HCT116 (cell line): ENCODE results near the gene SEC16A. TPM values are rescaled to one million over a fixed set of nuclear protein-coding genes. Genes with fewer than 3 reads are reported as not detected.

ENCODE experiments used
- ATAC-seq: fragments of 200-7000 bp; cut with Tn5 transposase; 2 replicates; pipeline ENCODE4 v1.9.1; 2020; ENCODE audit warnings: mild to moderate bottlenecking, moderate library complexity
- BruUV-seq: library from RNA; stranded (reverse); fragments of 400-500 nt; replicated peaks from 2 replicates; lab custom pipeline; 2021; lab: Mats Ljungman, UMichigan
- CTCF ChIA-PET: fragments of 300-600 bp; sonication (Branson Sonifier 250); formaldehyde crosslinking; loops from one replicate; lab custom pipeline; 2021; ENCODE audit warnings: antibody characterized with exemption; lab: Charles Lee
- POLR2A ChIA-PET: fragments of 300-600, 350-600 bp; sonication (Branson Sonifier 250); formaldehyde crosslinking; loops from one replicate; lab custom pipeline; 2021; ENCODE audit warnings: antibody characterized with exemption; lab: Charles Lee
- RAD21 ChIA-PET, 2 experiments: fragments of 300-600 bp; sonication (Branson Sonifier 250); formaldehyde crosslinking; loops; one replicate each; lab custom pipeline; 2023; ENCODE audit warnings: low total read pairs in 2 of 2; ENCODE audit not compliant: uncharacterized antibody in 2 of 2, unreplicated experiment in 2 of 2, low non-redundant PET in 1 of 2; lab: Charles Lee
- DNase-seq: peaks from one replicate; pipeline ENCODE4 v3.0.0-alpha.2; 2010; ENCODE audit warnings: low read depth, low spot score
- H2AFZ ChIP-seq: fragments of 200-600 bp; shearing (Covaris generic), sonication (generic); 2 replicates; pipeline ENCODE4 v1.6.1; 2017; ENCODE audit warnings: low read depth, mixed run types, mixed read lengths, antibody characterized with exemption, low read length; ENCODE audit not compliant: poor library complexity, severe bottlenecking
- H3K27ac ChIP-seq: 2 replicates; pipeline ENCODE4 v1.5.1; 2012; ENCODE audit warnings: low read depth, low read length
- H3K27me3 ChIP-seq: fragments of 200-600 bp; sonication (generic); 2 replicates; pipeline ENCODE4 v1.6.1; 2016; ENCODE audit warnings: mixed run types, low read length, mixed read lengths; ENCODE audit not compliant: insufficient read depth
- H3K36me3 ChIP-seq, 2 experiments: fragments of 200-500 bp in 1 of 2; fragments of 200-600 bp in 1 of 2; sonication (Bioruptor generic) in 1 of 2; sonication (generic) in 1 of 2; 2 replicates each; pipeline versions ENCODE4 v1.5.1 to v1.6.1; 2014 to 2016; ENCODE audit warnings: low read length in 2 of 2, inconsistent platforms in 1 of 2, mixed read lengths in 1 of 2, mixed run types in 1 of 2; ENCODE audit not compliant: insufficient read depth in 2 of 2, control insufficient read depth in 1 of 2
- H3K4me1 ChIP-seq, 2 experiments: fragments of 200-600 bp in 1 of 2; sonication (generic) in 1 of 2; 2 replicates each; pipeline versions ENCODE4 v1.5.1 to v1.6.1; 2012 to 2017; ENCODE audit warnings: low read length in 2 of 2, inconsistent platforms in 1 of 2, mild to moderate bottlenecking in 1 of 2, mixed read lengths in 1 of 2, mixed run types in 1 of 2, moderate library complexity in 1 of 2; ENCODE audit not compliant: insufficient read depth in 2 of 2, control insufficient read depth in 1 of 2
- H3K4me2 ChIP-seq: fragments of 200-600 bp; sonication (generic); 2 replicates; pipeline ENCODE4 v1.6.1; 2017; ENCODE audit warnings: mixed run types, low read length, mixed read lengths
- H3K4me3 ChIP-seq, 2 experiments: fragments of 200-600 bp in 1 of 2; sonication (generic) in 1 of 2; replicated peaks in 1 of 2; 2 replicates each; pipeline ENCODE4 v1.5.1; 2011 to 2016; ENCODE audit warnings: low read length in 2 of 2, control low read depth in 1 of 2, low read depth in 1 of 2, mild to moderate bottlenecking in 1 of 2, mixed read lengths in 1 of 2, mixed run types in 1 of 2
- H3K79me2 ChIP-seq: fragments of 200-600 bp; sonication (generic); 2 replicates; pipeline ENCODE4 v1.6.1; 2017; ENCODE audit warnings: mild to moderate bottlenecking, mixed run types, low read length, moderate library complexity, mixed read lengths; ENCODE audit not compliant: insufficient read depth
- H3K9ac ChIP-seq: fragments of 200-600 bp; sonication (generic); 2 replicates; pipeline ENCODE4 v1.6.1; 2016; ENCODE audit warnings: low read length, mixed read lengths
- H3K9me2 ChIP-seq: fragments of 200-600 bp; sonication (generic), shearing (Covaris generic); 2 replicates; pipeline ENCODE4 v1.6.1; 2017; ENCODE audit warnings: mixed run types, mild to moderate bottlenecking, moderate library complexity; ENCODE audit not compliant: insufficient read depth
- H3K9me3 ChIP-seq, 2 experiments: fragments of 200-500 bp in 1 of 2; fragments of 200-600 bp in 1 of 2; sonication (Bioruptor generic) in 1 of 2; sonication (generic) in 1 of 2; 2 replicates each; pipeline ENCODE4 v1.6.1; 2014 to 2017; ENCODE audit warnings: low read length in 2 of 2, mixed read lengths in 2 of 2, inconsistent platforms in 1 of 2, low read depth in 1 of 2, mild to moderate bottlenecking in 1 of 2, mixed run types in 1 of 2, moderate library complexity in 1 of 2; ENCODE audit not compliant: control insufficient read depth in 1 of 2, insufficient read depth in 1 of 2
- H4K20me1 ChIP-seq: fragments of 200-600 bp; sonication (generic), shearing (Covaris generic); 2 replicates; pipeline ENCODE4 v1.6.1; 2017; ENCODE audit warnings: mixed run types, mild to moderate bottlenecking, moderate library complexity; ENCODE audit not compliant: insufficient read depth
- CBX3 ChIP-seq: IDR thresholded peaks from 2 replicates; pipeline ENCODE4 v1.6.1; 2012; ENCODE audit warnings: low read depth
- CEBPB ChIP-seq: IDR thresholded peaks from 2 replicates; pipeline ENCODE4 v1.6.1; 2012; ENCODE audit warnings: low read depth
- EGR1 ChIP-seq: IDR thresholded peaks from 2 replicates; pipeline ENCODE4 v1.6.1; 2012; ENCODE audit warnings: low read depth
- ELF1 ChIP-seq: IDR thresholded peaks from 2 replicates; pipeline ENCODE4 v1.6.1; 2012; ENCODE audit warnings: low read depth, borderline replicate concordance
- EZH2 ChIP-seq: fragments of 200-600 bp; sonication (generic); IDR thresholded peaks from 2 replicates; pipeline ENCODE4 v1.6.1; 2017; ENCODE audit warnings: antibody characterized with exemption, mixed run types
- EZH2phosphoT487 ChIP-seq: fragments of 200-600 bp; IDR thresholded peaks from 2 replicates; pipeline ENCODE4 v1.6.1; 2018; ENCODE audit warnings: antibody characterized with exemption, borderline replicate concordance
- FOSL1 ChIP-seq: IDR thresholded peaks from 2 replicates; pipeline ENCODE4 v1.6.1; 2012; ENCODE audit warnings: low read depth
- JUND ChIP-seq: IDR thresholded peaks from 2 replicates; pipeline ENCODE4 v1.6.1; 2012
- POLR2A ChIP-seq: IDR thresholded peaks from 2 replicates; pipeline ENCODE4 v1.7.0; 2011; ENCODE audit warnings: borderline replicate concordance; ENCODE audit not compliant: insufficient read depth, insufficient read length; ENCODE audit errors: extremely low read depth
- POLR2AphosphoS5 ChIP-seq: IDR thresholded peaks from 2 replicates; pipeline ENCODE4 v1.6.1; 2011; ENCODE audit warnings: mild to moderate bottlenecking, low read depth, low read length, moderate library complexity
- RAD21 ChIP-seq: IDR thresholded peaks from 2 replicates; pipeline ENCODE4 v1.6.1; 2012; ENCODE audit warnings: low read depth, mild to moderate bottlenecking
- SIN3A ChIP-seq: IDR thresholded peaks from 2 replicates; pipeline ENCODE4 v1.6.1; 2012; ENCODE audit warnings: low read depth
- SP1 ChIP-seq: IDR thresholded peaks from 2 replicates; pipeline ENCODE4 v1.6.1; 2012; ENCODE audit warnings: low read depth
- SRF ChIP-seq: IDR thresholded peaks from 2 replicates; pipeline ENCODE4 v1.6.1; 2012; ENCODE audit warnings: low read depth
- TCF7L2 ChIP-seq: IDR thresholded peaks from 2 replicates; pipeline ENCODE4 v1.7.0; 2011; ENCODE audit warnings: borderline replicate concordance, inconsistent platforms; ENCODE audit not compliant: insufficient read depth, insufficient read length; ENCODE audit errors: extremely low read depth
- YY1 ChIP-seq: IDR thresholded peaks from 2 replicates; pipeline ENCODE4 v1.6.1; 2011; ENCODE audit warnings: low read length, low read depth, moderate library complexity, mild to moderate bottlenecking; ENCODE audit not compliant: insufficient replicate concordance; ENCODE audit errors: extremely low read depth
- intact Hi-C: fragments of 100-400 bp; cut with micrococcal nuclease; formaldehyde crosslinking; loops from 2 replicates; pipeline ENCODE4 v1.10.0; 2022
- total RNA-seq: library from RNA; stranded (reverse); gene quantifications from one replicate; pipeline ENCODE4 v1.2.1, GENCODE V29; 2021; ENCODE audit not compliant: unreplicated experiment
- TF ChIP-seq, protein P1 (sequence below), 3 experiments: fragments of 200-600 bp in 1 of 3; sonication (generic) in 1 of 3; IDR thresholded peaks in 2 of 3; conservative IDR thresholded peaks in 1 of 3; 2 replicates each; pipeline ENCODE4 v1.5.1; 2012 to 2017; ENCODE audit warnings: low read depth in 2 of 3, low read length in 2 of 3, antibody characterized with exemption in 1 of 3, borderline replicate concordance in 1 of 3, control low read depth in 1 of 3, mild to moderate bottlenecking in 1 of 3, mixed read lengths in 1 of 3, mixed run types in 1 of 3, moderate library complexity in 1 of 3; ENCODE audit not compliant: insufficient read depth in 1 of 3
- TF ChIP-seq, protein P2 (sequence below): IDR thresholded peaks from 2 replicates; pipeline ENCODE4 v1.6.1; 2011; ENCODE audit warnings: mild to moderate bottlenecking, low read length, moderate library complexity; ENCODE audit not compliant: insufficient replicate concordance; ENCODE audit errors: extremely low read depth
- TF ChIP-seq, protein P3 (sequence below): IDR thresholded peaks from 2 replicates; pipeline ENCODE4 v1.6.1; 2012

SEC16A gene
- total RNA-seq, 1 experiment from 2014 or later = 49.8 TPM

DNA sequence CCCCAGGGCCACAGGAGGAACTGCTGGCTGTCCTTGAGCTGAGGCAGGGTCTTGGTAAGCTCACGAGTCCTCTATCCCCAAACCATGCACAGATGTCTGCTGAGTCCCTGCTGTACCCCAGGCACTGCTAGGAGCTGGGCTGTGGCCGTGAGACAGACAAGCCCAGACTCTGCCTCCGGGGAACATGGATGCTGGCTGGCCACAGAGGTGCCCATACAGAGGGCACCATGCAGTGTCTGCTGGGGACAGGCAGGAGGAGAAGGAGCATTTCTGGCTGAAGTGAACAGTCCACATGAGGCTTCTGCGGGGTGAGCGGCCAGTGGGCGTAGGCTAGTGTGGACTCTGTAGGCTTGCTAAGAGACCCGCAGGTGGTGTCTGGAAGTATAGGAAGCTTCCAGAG lies 4.8 kb upstream of the SEC16A start:
- Histone ChIP-seq H4K20me1 (no peaks in the 10 kb centered on the region), H3K27me3 (no peaks in the 10 kb centered on the region), H3K27ac (no peak overlapping the region), H3K36me3 (no peaks in the 10 kb centered on the region), H3K4me1 (peaks cover 5 to 24% of the 10 kb centered on the region in 2 experiments), H3K79me2 (peaks cover under 1% of the 10 kb centered on the region; the same call in 1 of the 2 replicates), H3K9me2 (no peaks in the 10 kb centered on the region), H3K9me3 (no peaks in the 10 kb centered on the region), H3K4me3 (no peak overlapping the region), H3K4me2 (no peak overlapping the region), H3K9ac (no peak overlapping the region), H2AFZ (no peak overlapping the region)
- intact Hi-C loops = loop anchor here (1.0 to 5.0 kb wide), 3 partner anchors 50 to 144 kb away; no protein-coding TSS in a partner anchor
- TF ChIP-seq, protein P1, sequence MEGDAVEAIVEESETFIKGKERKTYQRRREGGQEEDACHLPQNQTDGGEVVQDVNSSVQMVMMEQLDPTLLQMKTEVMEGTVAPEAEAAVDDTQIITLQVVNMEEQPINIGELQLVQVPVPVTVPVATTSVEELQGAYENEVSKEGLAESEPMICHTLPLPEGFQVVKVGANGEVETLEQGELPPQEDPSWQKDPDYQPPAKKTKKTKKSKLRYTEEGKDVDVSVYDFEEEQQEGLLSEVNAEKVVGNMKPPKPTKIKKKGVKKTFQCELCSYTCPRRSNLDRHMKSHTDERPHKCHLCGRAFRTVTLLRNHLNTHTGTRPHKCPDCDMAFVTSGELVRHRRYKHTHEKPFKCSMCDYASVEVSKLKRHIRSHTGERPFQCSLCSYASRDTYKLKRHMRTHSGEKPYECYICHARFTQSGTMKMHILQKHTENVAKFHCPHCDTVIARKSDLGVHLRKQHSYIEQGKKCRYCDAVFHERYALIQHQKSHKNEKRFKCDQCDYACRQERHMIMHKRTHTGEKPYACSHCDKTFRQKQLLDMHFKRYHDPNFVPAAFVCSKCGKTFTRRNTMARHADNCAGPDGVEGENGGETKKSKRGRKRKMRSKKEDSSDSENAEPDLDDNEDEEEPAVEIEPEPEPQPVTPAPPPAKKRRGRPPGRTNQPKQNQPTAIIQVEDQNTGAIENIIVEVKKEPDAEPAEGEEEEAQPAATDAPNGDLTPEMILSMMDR (IDR thresholded peaks at IDR 0.05 in 2 of 3, conservative IDR thresholded peaks at IDR 0.05 in 1 of 3; ENCODE audit: borderline replicate concordance in 1 of 3, insufficient read depth in 1 of 3, low read depth in 2 of 3, low read length in 2 of 3) = no peak
- no peak for TF ChIP-seq SRF
- TF ChIP-seq SIN3A = no peak
- TF ChIP-seq CEBPB = no peak
- no peak for TF ChIP-seq POLR2A
- no peak for TF ChIP-seq TCF7L2
- TF ChIP-seq ELF1 = no peak
- TF ChIP-seq POLR2AphosphoS5 = no peak
- TF ChIP-seq JUND = no peak
- TF ChIP-seq CBX3 = no peak
- no peak for TF ChIP-seq RAD21
- TF ChIP-seq YY1 = no peak
- TF ChIP-seq EZH2phosphoT487 = no peak
- no peak for TF ChIP-seq FOSL1
- TF ChIP-seq, protein P2, sequence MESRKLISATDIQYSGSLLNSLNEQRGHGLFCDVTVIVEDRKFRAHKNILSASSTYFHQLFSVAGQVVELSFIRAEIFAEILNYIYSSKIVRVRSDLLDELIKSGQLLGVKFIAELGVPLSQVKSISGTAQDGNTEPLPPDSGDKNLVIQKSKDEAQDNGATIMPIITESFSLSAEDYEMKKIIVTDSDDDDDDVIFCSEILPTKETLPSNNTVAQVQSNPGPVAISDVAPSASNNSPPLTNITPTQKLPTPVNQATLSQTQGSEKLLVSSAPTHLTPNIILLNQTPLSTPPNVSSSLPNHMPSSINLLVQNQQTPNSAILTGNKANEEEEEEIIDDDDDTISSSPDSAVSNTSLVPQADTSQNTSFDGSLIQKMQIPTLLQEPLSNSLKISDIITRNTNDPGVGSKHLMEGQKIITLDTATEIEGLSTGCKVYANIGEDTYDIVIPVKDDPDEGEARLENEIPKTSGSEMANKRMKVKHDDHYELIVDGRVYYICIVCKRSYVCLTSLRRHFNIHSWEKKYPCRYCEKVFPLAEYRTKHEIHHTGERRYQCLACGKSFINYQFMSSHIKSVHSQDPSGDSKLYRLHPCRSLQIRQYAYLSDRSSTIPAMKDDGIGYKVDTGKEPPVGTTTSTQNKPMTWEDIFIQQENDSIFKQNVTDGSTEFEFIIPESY = no peak
- no peak for TF ChIP-seq SP1
- TF ChIP-seq EZH2 = no peak
- no peak for TF ChIP-seq EGR1
- TF ChIP-seq, protein P3, sequence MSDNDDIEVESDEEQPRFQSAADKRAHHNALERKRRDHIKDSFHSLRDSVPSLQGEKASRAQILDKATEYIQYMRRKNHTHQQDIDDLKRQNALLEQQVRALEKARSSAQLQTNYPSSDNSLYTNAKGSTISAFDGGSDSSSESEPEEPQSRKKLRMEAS = no peak
- RAD21 ChIA-PET = interaction anchor here (1.1 to 1.7 kb wide), 4 partner anchors 138 to 144 kb away, joined by 3 to 9 read pairs (median 4); no protein-coding TSS in a partner anchor
- CTCF ChIA-PET = interaction anchor here (0.8 to 7.3 kb wide), 3 partner anchors 139 to 147 kb away, joined by 3 to 108 read pairs (median 21); no protein-coding TSS in a partner anchor
- POLR2A ChIA-PET = interaction anchor here (0.5 kb wide), 1 partner anchor 101 kb away, joined by 4 read pairs; no protein-coding TSS in a partner anchor
- no peak for DNase-seq
- BruUV-seq = no TSS peak
- ATAC-seq = no peak
